ENCODE results near the gene SORL1. TPM values are rescaled to one million over a fixed set of nuclear protein-coding genes. Genes with fewer than 3 reads are reported as not detected.

SORL1 gene
- total RNA-seq, 1 donor from 2014 or later, result 4.6 TPM

DNA sequence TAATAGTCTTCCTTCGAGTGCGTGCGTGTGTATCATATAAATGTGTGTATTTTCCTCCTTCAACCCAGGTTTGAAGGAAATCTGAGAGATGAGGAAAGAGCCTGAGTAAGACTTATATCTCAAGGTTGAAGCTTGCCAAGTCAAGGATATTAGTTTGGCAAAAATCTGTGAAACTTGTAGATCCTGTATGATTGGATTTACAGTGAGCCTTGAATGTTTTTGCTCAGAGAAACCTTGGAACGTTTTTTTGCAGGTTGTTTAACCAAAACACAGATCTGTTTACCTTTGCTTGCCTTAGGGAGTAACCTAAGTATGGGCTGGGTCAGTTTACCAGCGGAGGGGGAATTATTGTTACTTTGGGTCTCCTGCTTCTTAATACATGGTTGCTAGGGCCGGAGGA is 36.5 kb downstream of the SORL1 start:
- no peak overlapping the region for H3K27ac Mint-ChIP-seq (ENCODE audit: unreplicated experiment)
- TF ChIP-seq, protein P1, sequence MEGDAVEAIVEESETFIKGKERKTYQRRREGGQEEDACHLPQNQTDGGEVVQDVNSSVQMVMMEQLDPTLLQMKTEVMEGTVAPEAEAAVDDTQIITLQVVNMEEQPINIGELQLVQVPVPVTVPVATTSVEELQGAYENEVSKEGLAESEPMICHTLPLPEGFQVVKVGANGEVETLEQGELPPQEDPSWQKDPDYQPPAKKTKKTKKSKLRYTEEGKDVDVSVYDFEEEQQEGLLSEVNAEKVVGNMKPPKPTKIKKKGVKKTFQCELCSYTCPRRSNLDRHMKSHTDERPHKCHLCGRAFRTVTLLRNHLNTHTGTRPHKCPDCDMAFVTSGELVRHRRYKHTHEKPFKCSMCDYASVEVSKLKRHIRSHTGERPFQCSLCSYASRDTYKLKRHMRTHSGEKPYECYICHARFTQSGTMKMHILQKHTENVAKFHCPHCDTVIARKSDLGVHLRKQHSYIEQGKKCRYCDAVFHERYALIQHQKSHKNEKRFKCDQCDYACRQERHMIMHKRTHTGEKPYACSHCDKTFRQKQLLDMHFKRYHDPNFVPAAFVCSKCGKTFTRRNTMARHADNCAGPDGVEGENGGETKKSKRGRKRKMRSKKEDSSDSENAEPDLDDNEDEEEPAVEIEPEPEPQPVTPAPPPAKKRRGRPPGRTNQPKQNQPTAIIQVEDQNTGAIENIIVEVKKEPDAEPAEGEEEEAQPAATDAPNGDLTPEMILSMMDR (IDR thresholded peaks at IDR 0.05; ENCODE audit: unreplicated experiment), result no peak
- no peak for DNase-seq (ENCODE audit: low spot score)
- peaks cover 2% of the 10 kb centered on the region for H3K27me3 Mint-ChIP-seq (ENCODE audit: unreplicated experiment)
- H3K4me3 Mint-ChIP-seq (ENCODE audit: unreplicated experiment), result no peak overlapping the region
- H3K9me3 Mint-ChIP-seq (ENCODE audit: unreplicated experiment), result no peaks in the 10 kb centered on the region
- peaks cover 5% of the 10 kb centered on the region for H3K36me3 Mint-ChIP-seq (ENCODE audit: low read depth, unreplicated experiment)
- H3K4me1 Mint-ChIP-seq (ENCODE audit: unreplicated experiment), result peaks cover 8% of the 10 kb centered on the region

DNA sequence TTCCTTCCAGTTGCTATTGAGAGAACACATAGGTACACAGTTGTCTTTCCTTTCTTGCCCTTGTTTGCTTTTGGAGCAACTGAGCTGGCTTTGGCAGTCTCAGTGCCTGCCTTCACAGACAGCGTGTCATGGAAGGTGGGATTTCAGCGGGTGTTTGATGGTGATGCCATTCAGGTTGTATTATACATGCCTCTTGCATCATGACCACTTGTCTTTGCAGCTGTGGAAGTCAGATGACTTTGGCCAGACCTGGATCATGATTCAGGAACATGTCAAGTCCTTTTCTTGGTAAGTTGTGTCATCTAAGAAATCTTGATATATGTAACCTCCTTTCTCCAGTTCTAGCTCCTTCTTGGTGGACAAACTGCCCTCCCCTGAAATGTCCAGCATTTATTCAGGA is 37.7 kb downstream of the SORL1 start:
- no peaks in the 10 kb centered on the region for H3K9me3 Mint-ChIP-seq (ENCODE audit: unreplicated experiment)
- TF ChIP-seq, protein P1 (IDR thresholded peaks at IDR 0.05; ENCODE audit: unreplicated experiment), result no peak
- no peak overlapping the region for H3K27ac Mint-ChIP-seq (ENCODE audit: unreplicated experiment)
- H3K4me1 Mint-ChIP-seq (ENCODE audit: unreplicated experiment), result peaks cover 8% of the 10 kb centered on the region
- peaks cover 2% of the 10 kb centered on the region for H3K27me3 Mint-ChIP-seq (ENCODE audit: unreplicated experiment)
- H3K36me3 Mint-ChIP-seq (ENCODE audit: low read depth, unreplicated experiment), result peaks cover 5% of the 10 kb centered on the region
- DNase-seq (ENCODE audit: low spot score), result no peak
- H3K4me3 Mint-ChIP-seq (ENCODE audit: unreplicated experiment), result no peak overlapping the region

DNA sequence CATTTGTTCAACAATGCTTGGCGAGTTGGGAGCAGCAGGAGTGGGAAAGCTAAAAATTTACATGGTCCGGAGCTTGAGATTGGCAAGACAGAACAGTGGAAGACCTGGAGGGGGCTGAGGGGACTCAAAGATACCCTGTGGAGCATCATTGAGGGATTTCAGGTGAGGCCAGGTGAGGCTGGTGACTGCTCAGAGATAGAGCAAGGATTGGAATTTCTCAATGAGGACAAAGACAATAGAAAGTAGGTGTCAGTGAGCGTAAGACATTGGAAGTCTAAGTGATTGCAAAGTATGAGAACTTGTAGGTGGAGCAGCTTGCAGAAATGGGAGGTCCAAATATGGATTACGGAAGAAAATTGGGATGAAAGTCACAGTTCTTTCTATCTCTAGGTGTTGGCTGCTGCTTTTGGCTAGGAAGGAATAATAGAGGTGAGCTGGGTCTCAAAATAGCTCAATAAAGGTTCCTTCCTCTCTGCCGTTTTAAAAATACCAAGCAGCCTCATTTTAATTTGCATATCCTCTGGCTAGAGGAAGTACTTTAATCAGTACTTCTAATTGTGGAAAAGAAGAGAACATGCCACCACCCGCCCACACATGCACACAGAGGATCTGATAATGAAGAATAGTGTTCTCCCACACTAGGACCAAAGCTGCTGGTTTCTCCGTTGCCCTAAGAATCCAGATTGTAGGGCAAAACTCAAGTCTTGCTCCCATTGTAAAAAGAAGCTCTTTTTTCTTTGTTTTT is 42.4 kb downstream of the SORL1 start:
- no peak for DNase-seq (ENCODE audit: low spot score)
- Mint-ChIP-seq H3K4me3 (ENCODE audit: unreplicated experiment) (no peak overlapping the region), H3K9me3 (ENCODE audit: unreplicated experiment) (no peaks in the 10 kb centered on the region), H3K27me3 (ENCODE audit: unreplicated experiment) (peaks cover 5% of the 10 kb centered on the region), H3K36me3 (ENCODE audit: low read depth, unreplicated experiment) (no peaks in the 10 kb centered on the region), H3K4me1 (ENCODE audit: unreplicated experiment) (peaks cover 27% of the 10 kb centered on the region), H3K27ac (ENCODE audit: unreplicated experiment) (no peak overlapping the region)
- TF ChIP-seq, protein P1 (IDR thresholded peaks at IDR 0.05; ENCODE audit: unreplicated experiment), result no peak

DNA sequence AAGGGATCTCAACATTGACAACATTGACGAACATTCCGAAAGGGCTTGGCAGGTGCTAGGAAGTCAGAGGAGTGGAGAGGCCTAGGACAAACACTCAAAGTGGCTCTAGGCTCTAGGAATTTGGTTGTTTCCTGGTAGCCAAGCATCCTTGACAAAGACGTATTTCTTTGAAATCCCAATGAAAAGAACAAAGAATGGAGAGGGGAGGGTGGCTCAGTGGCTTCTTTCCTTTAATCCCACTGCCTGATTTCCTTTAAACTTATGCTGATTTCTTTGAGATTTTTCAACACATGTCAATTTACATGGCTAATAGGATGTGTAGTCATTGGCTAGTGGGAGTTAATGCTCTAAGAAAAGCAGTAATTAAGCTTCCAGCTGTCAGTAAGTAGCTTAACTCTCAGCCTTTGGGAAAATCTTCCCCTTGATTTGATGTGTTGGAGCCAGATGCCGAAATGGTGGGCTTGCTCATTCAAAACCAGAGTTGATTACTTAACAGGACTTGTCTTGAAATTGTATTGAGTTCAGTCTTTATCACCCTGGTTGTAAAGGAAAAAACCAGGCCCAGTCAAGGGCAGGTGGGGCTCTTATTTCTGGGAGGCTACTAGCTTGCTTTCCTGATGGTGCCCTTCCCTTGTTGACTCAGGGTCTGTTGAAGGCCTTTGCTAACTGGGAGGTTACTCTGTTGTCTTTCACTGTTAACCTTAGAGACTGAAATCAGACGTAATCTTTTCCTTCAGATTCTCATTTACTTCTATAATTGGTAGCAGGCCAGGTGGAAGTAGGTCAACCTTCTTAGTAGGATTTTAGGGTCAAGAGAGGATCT is 45.3 kb downstream of the SORL1 start:
- H3K27me3 Mint-ChIP-seq (ENCODE audit: unreplicated experiment), result peaks cover 5% of the 10 kb centered on the region
- peaks cover 27% of the 10 kb centered on the region for H3K4me1 Mint-ChIP-seq (ENCODE audit: unreplicated experiment)
- peaks cover 3% of the 10 kb centered on the region for H3K36me3 Mint-ChIP-seq (ENCODE audit: low read depth, unreplicated experiment)
- H3K27ac Mint-ChIP-seq (ENCODE audit: unreplicated experiment), result no peak overlapping the region
- DNase-seq (ENCODE audit: low spot score), result no peak
- TF ChIP-seq, protein P1 (IDR thresholded peaks at IDR 0.05; ENCODE audit: unreplicated experiment), result no peak
- no peak overlapping the region for H3K4me3 Mint-ChIP-seq (ENCODE audit: unreplicated experiment)
- no peaks in the 10 kb centered on the region for H3K9me3 Mint-ChIP-seq (ENCODE audit: unreplicated experiment)

DNA sequence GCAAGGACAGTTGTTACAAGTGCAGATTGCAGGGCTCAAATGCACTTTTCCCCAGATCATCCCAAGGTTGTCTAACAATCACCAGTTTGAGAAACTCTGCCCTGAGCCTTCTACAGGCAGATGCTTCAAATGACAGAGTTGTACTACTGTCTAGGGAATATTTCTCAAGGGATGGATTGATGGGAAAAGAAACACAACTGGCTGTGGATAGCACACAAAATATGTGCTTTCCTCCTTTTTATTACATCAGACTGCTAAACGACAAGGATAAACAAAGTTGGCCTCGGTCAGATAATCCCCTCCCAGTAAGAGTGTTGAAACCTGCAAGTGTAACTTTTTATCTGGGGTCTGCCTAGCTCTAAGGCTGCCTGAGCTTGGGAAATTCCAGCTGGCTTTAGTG is 47.3 kb downstream of the SORL1 start:
- H3K4me1 Mint-ChIP-seq (ENCODE audit: unreplicated experiment), result peaks cover 23% of the 10 kb centered on the region
- DNase-seq (ENCODE audit: low spot score), result no peak
- no peak overlapping the region for H3K27ac Mint-ChIP-seq (ENCODE audit: unreplicated experiment)

More for the DNA sequence above, 47.3 kb downstream of the SORL1 start:
- H3K4me3 Mint-ChIP-seq (ENCODE audit: unreplicated experiment), result no peak overlapping the region
- H3K27me3 Mint-ChIP-seq (ENCODE audit: unreplicated experiment), result peaks cover 5% of the 10 kb centered on the region
- no peaks in the 10 kb centered on the region for H3K9me3 Mint-ChIP-seq (ENCODE audit: unreplicated experiment)
- peaks cover 3% of the 10 kb centered on the region for H3K36me3 Mint-ChIP-seq (ENCODE audit: low read depth, unreplicated experiment)
- TF ChIP-seq, protein P1 (IDR thresholded peaks at IDR 0.05; ENCODE audit: unreplicated experiment), result no peak
